Fibroblast of lung (primary cell): ENCODE measurements around the gene PLCH2. TPM values are rescaled to one million over a fixed set of nuclear protein-coding genes. Genes with fewer than 3 reads are reported as not detected.

Experiments used
- DNase-seq, 2 donors: peaks; one replicate each; pipeline versions ENCODE4 v3.0.0 to v3.0.0-alpha.2; 2010; ENCODE audit warnings: low read depth in 2 of 2
- H2AFZ ChIP-seq: 2 replicates; pipeline ENCODE4 v1.5.1; 2012; ENCODE audit warnings: low read length, control low read depth, inconsistent platforms
- H3K27ac ChIP-seq: 2 replicates; pipeline ENCODE4 v1.5.1; 2011; ENCODE audit warnings: low read length, control low read depth; ENCODE audit not compliant: insufficient read depth
- H3K27me3 ChIP-seq: 2 replicates; pipeline ENCODE4 v1.5.1; 2011; ENCODE audit warnings: mild to moderate bottlenecking, low read length; ENCODE audit not compliant: control insufficient read depth, insufficient read depth
- H3K36me3 ChIP-seq: 2 replicates; pipeline ENCODE4 v1.5.1; 2011; ENCODE audit warnings: low read length; ENCODE audit not compliant: control insufficient read depth, insufficient read depth
- H3K4me1 ChIP-seq: 2 replicates; pipeline ENCODE4 v1.5.1; 2011; ENCODE audit warnings: low read length; ENCODE audit not compliant: control insufficient read depth, insufficient read depth; ENCODE audit errors: extremely low read depth
- H3K4me2 ChIP-seq: 2 replicates; pipeline ENCODE4 v1.5.1; 2011; ENCODE audit warnings: low read length, control low read depth; ENCODE audit not compliant: insufficient read depth; ENCODE audit errors: extremely low read depth
- H3K4me3 ChIP-seq, 4 experiments: fragments of 200-600 bp in 1 of 4; sonication (generic) in 1 of 4; replicated peaks in 1 of 4; 2 replicates each; pipeline ENCODE4 v1.5.1; 2011 to 2016; ENCODE audit warnings: low read length in 4 of 4, low read depth in 3 of 4, mild to moderate bottlenecking in 3 of 4, control low read depth in 2 of 4, inconsistent platforms in 1 of 4, mixed read lengths in 1 of 4; ENCODE audit not compliant: insufficient read depth in 1 of 4; ENCODE audit errors: control extremely low read depth in 1 of 4
- H3K79me2 ChIP-seq: 2 replicates; pipeline ENCODE4 v1.5.1; 2012; ENCODE audit warnings: mild to moderate bottlenecking, low read length, inconsistent platforms; ENCODE audit not compliant: control insufficient read depth, insufficient read depth
- H3K9ac ChIP-seq: 2 replicates; pipeline ENCODE4 v1.5.1; 2011; ENCODE audit warnings: mild to moderate bottlenecking, low read length, control low read depth; ENCODE audit not compliant: insufficient read depth
- H3K9me3 ChIP-seq: 2 replicates; pipeline ENCODE4 v1.5.1; 2012; ENCODE audit warnings: low read depth, low read length; ENCODE audit not compliant: control insufficient read depth, insufficient read depth
- H4K20me1 ChIP-seq: 2 replicates; pipeline ENCODE4 v1.5.1; 2011; ENCODE audit warnings: low read length; ENCODE audit not compliant: control insufficient read depth, insufficient read depth; ENCODE audit errors: extremely low read depth
- CTCF ChIP-seq, 2 donors: IDR thresholded peaks in 1 of 2; conservative IDR thresholded peaks in 1 of 2; 1 replicate in 1 of 2; 2 replicates in 1 of 2; pipeline ENCODE4 v1.5.1; 2011 to 2012; ENCODE audit warnings: low read length in 2 of 2, control low read depth in 1 of 2, inconsistent platforms in 1 of 2, low read depth in 1 of 2, mild to moderate bottlenecking in 1 of 2
- EZH2 ChIP-seq: IDR thresholded peaks from 2 replicates; pipeline ENCODE4 v1.5.1; 2012; ENCODE audit warnings: low read length, control low read depth, mild to moderate bottlenecking; ENCODE audit errors: missing control alignments
- polyA plus RNA-seq, 2 donors: library from polyadenylated mRNA; depleted of rRNA in 1 of 2; stranded (reverse) in 1 of 2; unstranded in 1 of 2; fragments of >200 nt; gene quantifications; 2 replicates each; pipeline ENCODE4 v1.2.1, GENCODE V29; 2011 to 2012; ENCODE audit warnings: missing spikeins in 1 of 2
- total RNA-seq: library from RNA; depleted of rRNA; stranded (reverse); fragments of >200 nt; gene quantifications from 2 replicates; pipeline ENCODE4 v1.2.1, GENCODE V29; 2014

Gene PLCH2
- total and polyA plus RNA-seq, 2 donors (not counting 1 experiment from before 2014, with no cell fraction given) = 0.02 to 0.17 TPM

GRCh38 chr1:2452201-2452931, 23.7 kb upstream of the PLCH2 start:
- peak overlapping the region; percentile 35 for H3K4me2 ChIP-seq
- peak overlapping the region; percentile 64 for H3K27ac ChIP-seq
- DNase-seq = peak; percentile 8 to 16
- peaks cover 13% of the 10 kb centered on the region for H3K4me1 ChIP-seq
- H3K9me3 ChIP-seq = no peaks in the 10 kb centered on the region
- H3K79me2 ChIP-seq = no peaks in the 10 kb centered on the region
- no peak overlapping the region for H3K9ac ChIP-seq
- H3K36me3 ChIP-seq = no peaks in the 10 kb centered on the region
- no peak for TF ChIP-seq EZH2
- no peak for TF ChIP-seq CTCF (conservative IDR thresholded peaks at IDR 0.05 in 1 of 2, IDR thresholded peaks at IDR 0.05 in 1 of 2; ENCODE audit: low read depth in 1 of 2, low read length in 2 of 2)
- H3K4me3 ChIP-seq = no peak overlapping the region
- H3K27me3 ChIP-seq = no peaks in the 10 kb centered on the region
- H2AFZ ChIP-seq = no peak overlapping the region
- H4K20me1 ChIP-seq = no peaks in the 10 kb centered on the region

GRCh38 chr1:2452932-2453315, 23.2 kb upstream of the PLCH2 start:
- Histone ChIP-seq H4K20me1 (no peaks in the 10 kb centered on the region), H3K36me3 (no peaks in the 10 kb centered on the region), H2AFZ (no peak overlapping the region), H3K27ac (no peak overlapping the region), H3K9me3 (no peaks in the 10 kb centered on the region), H3K79me2 (no peaks in the 10 kb centered on the region), H3K4me3 (no peak overlapping the region), H3K9ac (no peak overlapping the region), H3K4me2 (no peak overlapping the region), H3K4me1 (peaks cover 13% of the 10 kb centered on the region), H3K27me3 (no peaks in the 10 kb centered on the region)
- no peak for DNase-seq
- TF ChIP-seq CTCF (conservative IDR thresholded peaks at IDR 0.05 in 1 of 2, IDR thresholded peaks at IDR 0.05 in 1 of 2; ENCODE audit: low read depth in 1 of 2, low read length in 2 of 2) (no peak), EZH2 (no peak)

- Histone ChIP-seq H3K27me3 (no peaks in the 10 kb centered on the region), H4K20me1 (no peaks in the 10 kb centered on the region), H3K27ac (no peak overlapping the region), H3K4me2 (no peak overlapping the region), H2AFZ (no peak overlapping the region), H3K9me3 (no peaks in the 10 kb centered on the region), H3K36me3 (no peaks in the 10 kb centered on the region), H3K4me1 (peaks cover 13% of the 10 kb centered on the region), H3K4me3 (no peak overlapping the region), H3K9ac (no peak overlapping the region), H3K79me2 (no peaks in the 10 kb centered on the region)
- TF ChIP-seq CTCF (conservative IDR thresholded peaks at IDR 0.05 in 1 of 2, IDR thresholded peaks at IDR 0.05 in 1 of 2; ENCODE audit: low read depth in 1 of 2, low read length in 2 of 2) (no peak), EZH2 (no peak)
- no peak for DNase-seq
Observed at GRCh38 chr1:2454227-2454626, 21.9 kb upstream of the PLCH2 start.
